Measurements from ENCODE around the gene CCNJL.

Gene CCNJL

DNA sequence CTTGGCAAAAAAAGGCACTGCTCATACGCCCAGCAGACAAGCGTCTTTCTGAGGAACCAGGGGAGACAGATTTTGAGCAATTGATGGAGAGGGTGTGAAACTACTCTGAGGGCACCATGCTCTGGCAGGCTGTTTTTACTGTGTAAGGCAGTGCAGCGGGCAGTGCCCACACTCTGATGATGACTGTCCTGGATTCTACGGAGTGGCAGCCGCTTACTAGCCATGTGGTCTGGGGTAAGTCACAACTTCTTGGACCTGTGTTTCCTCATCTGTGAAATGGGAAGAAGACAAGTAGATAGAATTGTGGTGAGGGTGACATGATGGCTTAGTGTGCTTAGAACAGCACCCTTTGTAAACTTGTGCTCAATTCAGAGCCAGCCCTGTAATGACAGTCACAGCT is 44.2 kb downstream of the CCNJL start:
- no peak overlapping the region for H3K4me2 ChIP-seq (ENCODE audit: low read length)
- peaks cover 33 to 42% of the 10 kb centered on the region in 2 experiments for H3K4me1 ChIP-seq (ENCODE audit: control insufficient read depth in 1 of 2, insufficient read depth in 2 of 2, low read length in 2 of 2)
- H2BK12ac ChIP-seq (ENCODE audit: low read length) = peak overlapping the region; percentile 37
- H4K8ac ChIP-seq (ENCODE audit: low read depth, low read length) = no peak overlapping the region
- peaks cover 4% of the 10 kb centered on the region for H3K79me2 ChIP-seq (ENCODE audit: control insufficient read depth, insufficient read depth, low read length, poor library complexity)
- no peak overlapping the region for H2AFZ ChIP-seq (ENCODE audit: insufficient read depth, low read length, poor library complexity)
- H3K36me3 ChIP-seq (ENCODE audit: control insufficient read depth in 1 of 2, insufficient read depth in 2 of 2, low read length in 2 of 2) = peaks cover 7 to 10% of the 10 kb centered on the region in 2 experiments
- WGBS (ENCODE audit: extremely low coverage, insufficient coverage, insufficient read length) = no CpG with 5 or more reads among the region's 5 CpGs
- no peak overlapping the region for H3K23ac ChIP-seq (ENCODE audit: low read length)
- no peak overlapping the region for H2BK120ac ChIP-seq (ENCODE audit: insufficient read depth, low read length, poor library complexity)
- no peak overlapping the region for H4K12ac ChIP-seq (ENCODE audit: low read depth, low read length)
- H2BK5ac ChIP-seq (ENCODE audit: low read depth, low read length, poor library complexity) = no peak overlapping the region
- no peak overlapping the region for H3K18ac ChIP-seq (ENCODE audit: low read length)
- H3K4ac ChIP-seq (ENCODE audit: low read depth, low read length) = no peak overlapping the region
- H2AK5ac ChIP-seq (ENCODE audit: low read length) = no peak overlapping the region
- DNase-seq = no peak
- no peak overlapping the region for H4K91ac ChIP-seq (ENCODE audit: low read depth, low read length)
- H3K79me1 ChIP-seq (ENCODE audit: low read length) = peaks cover 27% of the 10 kb centered on the region
- H3K9ac ChIP-seq (ENCODE audit: low read length) = no peak overlapping the region
- H3K27ac ChIP-seq (ENCODE audit: low read depth, low read length) = no peak overlapping the region
- H3K14ac ChIP-seq (ENCODE audit: low read length) = no peak overlapping the region
- H3K4me3 ChIP-seq (ENCODE audit: low read depth, low read length) = no peak overlapping the region
- H3K9me3 ChIP-seq (ENCODE audit: insufficient read depth, low read depth, low read length) = peaks cover 5% of the 10 kb centered on the region
- H3K27me3 ChIP-seq (ENCODE audit: insufficient read depth, low read length) = no peaks in the 10 kb centered on the region

DNA sequence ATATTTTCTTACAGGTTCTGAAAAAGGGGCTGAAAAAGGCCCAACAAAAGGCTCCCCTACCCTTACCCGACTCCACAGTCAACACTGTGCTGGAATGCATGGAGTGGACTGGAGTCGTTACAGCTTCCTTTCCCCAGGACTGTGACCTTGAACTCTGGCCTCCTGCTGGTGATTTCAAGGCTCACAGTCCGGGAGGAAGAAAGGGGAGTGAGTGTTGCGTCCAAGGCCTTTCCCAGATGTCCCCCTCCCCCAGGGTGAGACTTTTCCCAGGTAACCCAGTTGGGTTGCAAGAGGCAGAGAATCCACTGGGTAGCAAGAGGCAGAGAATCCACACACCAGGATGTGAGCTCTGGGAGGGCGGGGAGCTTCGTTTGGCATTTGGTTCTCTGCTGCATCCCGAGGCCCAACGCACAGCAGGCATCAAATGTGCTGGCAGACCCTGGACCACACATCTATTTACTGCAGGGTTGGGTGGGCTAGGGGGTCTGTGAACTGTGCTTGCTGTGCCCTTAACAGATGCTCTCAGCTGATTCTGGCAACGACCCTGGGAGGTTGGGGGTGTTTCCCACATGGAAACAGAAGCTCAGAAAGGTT is 45.5 kb downstream of the CCNJL start:
- no peak for DNase-seq
- no peak overlapping the region for H4K91ac ChIP-seq (ENCODE audit: low read depth, low read length)
- H2BK120ac ChIP-seq (ENCODE audit: insufficient read depth, low read length, poor library complexity) = no peak overlapping the region
- H3K79me1 ChIP-seq (ENCODE audit: low read length) = peaks cover 20% of the 10 kb centered on the region
- no peak overlapping the region for H4K12ac ChIP-seq (ENCODE audit: low read depth, low read length)
- no peak overlapping the region for H3K14ac ChIP-seq (ENCODE audit: low read length)
- H2AK5ac ChIP-seq (ENCODE audit: low read length) = no peak overlapping the region
- peaks cover 6% of the 10 kb centered on the region for H3K79me2 ChIP-seq (ENCODE audit: control insufficient read depth, insufficient read depth, low read length, poor library complexity)
- no peak overlapping the region for H2BK5ac ChIP-seq (ENCODE audit: low read depth, low read length, poor library complexity)
- H3K4me1 ChIP-seq (ENCODE audit: control insufficient read depth in 1 of 2, insufficient read depth in 2 of 2, low read length in 2 of 2) = peaks cover 36 to 43% of the 10 kb centered on the region in 2 experiments
- H3K18ac ChIP-seq (ENCODE audit: low read length) = no peak overlapping the region
- H3K9ac ChIP-seq (ENCODE audit: low read length) = no peak overlapping the region
- no peak overlapping the region for H3K4me2 ChIP-seq (ENCODE audit: low read length)
- H3K4me3 ChIP-seq (ENCODE audit: low read depth, low read length) = no peak overlapping the region
- WGBS (ENCODE audit: extremely low coverage, insufficient coverage, insufficient read length) = no CpG with 5 or more reads among the region's 9 CpGs
- no peak overlapping the region for H3K4ac ChIP-seq (ENCODE audit: low read depth, low read length)
- peak overlapping the region; percentile 35 for H2BK12ac ChIP-seq (ENCODE audit: low read length)
- H4K8ac ChIP-seq (ENCODE audit: low read depth, low read length) = no peak overlapping the region
- H3K27ac ChIP-seq (ENCODE audit: low read depth, low read length) = no peak overlapping the region
- H3K36me3 ChIP-seq (ENCODE audit: control insufficient read depth in 1 of 2, insufficient read depth in 2 of 2, low read length in 2 of 2) = peaks cover 7 to 10% of the 10 kb centered on the region in 2 experiments
- no peak overlapping the region for H2AFZ ChIP-seq (ENCODE audit: insufficient read depth, low read length, poor library complexity)
- no peaks in the 10 kb centered on the region for H3K27me3 ChIP-seq (ENCODE audit: insufficient read depth, low read length)
- H3K23ac ChIP-seq (ENCODE audit: low read length) = no peak overlapping the region
- H3K9me3 ChIP-seq (ENCODE audit: insufficient read depth, low read depth, low read length) = peaks cover 5% of the 10 kb centered on the region

DNA sequence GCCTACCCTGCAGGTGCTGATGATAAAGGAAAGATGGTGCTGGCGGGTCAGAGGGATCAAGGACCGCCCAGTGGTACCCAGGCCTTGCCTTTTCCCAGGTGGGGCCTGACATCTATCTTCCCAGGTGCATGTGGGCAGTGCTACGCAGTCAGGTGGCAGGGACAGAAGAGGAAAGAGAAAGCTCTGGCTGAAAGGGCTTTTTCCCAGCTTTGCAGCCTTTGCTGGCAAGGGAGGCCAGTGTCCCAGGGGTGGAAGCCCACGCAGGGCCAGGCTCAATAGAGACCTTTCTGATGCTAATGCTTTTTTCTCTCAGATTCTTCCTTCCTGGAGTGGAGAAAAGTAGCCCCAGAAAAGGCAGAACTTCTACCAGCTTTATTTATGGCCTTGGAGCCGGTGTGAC is 46.3 kb downstream of the CCNJL start:
- Histone ChIP-seq H3K27me3 (ENCODE audit: insufficient read depth, low read length) (no peaks in the 10 kb centered on the region), H2BK5ac (ENCODE audit: low read depth, low read length, poor library complexity) (no peak overlapping the region), H3K4me2 (ENCODE audit: low read length) (no peak overlapping the region), H3K9me3 (ENCODE audit: insufficient read depth, low read depth, low read length) (peaks cover 5% of the 10 kb centered on the region), H3K4ac (ENCODE audit: low read depth, low read length) (no peak overlapping the region), H2AK5ac (ENCODE audit: low read length) (no peak overlapping the region), H3K36me3 (ENCODE audit: control insufficient read depth in 1 of 2, insufficient read depth in 2 of 2, low read length in 2 of 2) (peaks cover 7 to 10% of the 10 kb centered on the region in 2 experiments), H3K23ac (ENCODE audit: low read length) (no peak overlapping the region), H4K12ac (ENCODE audit: low read depth, low read length) (no peak overlapping the region), H3K9ac (ENCODE audit: low read length) (no peak overlapping the region), H3K4me3 (ENCODE audit: low read depth, low read length) (no peak overlapping the region), H3K27ac (ENCODE audit: low read depth, low read length) (no peak overlapping the region), H2AFZ (ENCODE audit: insufficient read depth, low read length, poor library complexity) (no peak overlapping the region), H4K91ac (ENCODE audit: low read depth, low read length) (no peak overlapping the region), H3K18ac (ENCODE audit: low read length) (no peak overlapping the region), H4K8ac (ENCODE audit: low read depth, low read length) (no peak overlapping the region), H3K79me1 (ENCODE audit: low read length) (peaks cover 14% of the 10 kb centered on the region), H2BK120ac (ENCODE audit: insufficient read depth, low read length, poor library complexity) (no peak overlapping the region), H3K79me2 (ENCODE audit: control insufficient read depth, insufficient read depth, low read length, poor library complexity) (peaks cover 4% of the 10 kb centered on the region), H3K4me1 (ENCODE audit: control insufficient read depth in 1 of 2, insufficient read depth in 2 of 2, low read length in 2 of 2) (peaks cover 36 to 42% of the 10 kb centered on the region in 2 experiments), H3K14ac (ENCODE audit: low read length) (no peak overlapping the region), H2BK12ac (ENCODE audit: low read length) (no peak overlapping the region)
- WGBS (ENCODE audit: extremely low coverage, insufficient coverage, insufficient read length) = no CpG with 5 or more reads among the region's 5 CpGs
- no peak for DNase-seq

DNA sequence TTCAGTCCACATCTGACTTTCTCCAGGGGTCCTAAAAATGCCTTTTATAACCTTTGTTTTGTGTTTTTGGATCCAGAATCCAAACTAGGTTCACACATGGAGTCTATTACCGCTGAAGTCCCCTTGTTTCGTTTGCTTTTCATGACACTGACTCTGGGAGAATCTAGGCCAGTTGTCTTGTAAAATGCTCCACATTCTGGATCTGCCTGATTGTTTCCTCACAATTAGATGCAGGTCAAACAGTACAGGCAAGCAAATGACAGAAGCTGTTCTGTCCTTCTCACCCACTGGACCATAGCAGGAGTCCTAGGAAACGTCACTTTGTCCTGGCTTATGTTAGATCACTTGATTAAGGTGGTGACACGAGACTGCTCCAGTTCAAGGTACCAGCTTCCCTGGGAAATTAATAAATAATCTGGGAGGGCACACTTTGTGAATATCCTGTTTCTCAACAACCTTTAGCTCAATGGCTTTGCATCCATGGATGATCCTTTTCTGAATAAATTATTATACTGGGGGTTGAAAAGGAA is 49.0 kb downstream of the CCNJL start:
- Histone ChIP-seq H2AK5ac (ENCODE audit: low read length) (no peak overlapping the region), H3K4me2 (ENCODE audit: low read length) (no peak overlapping the region), H3K79me1 (ENCODE audit: low read length) (peaks cover 8% of the 10 kb centered on the region), H3K9ac (ENCODE audit: low read length) (no peak overlapping the region), H3K4ac (ENCODE audit: low read depth, low read length) (no peak overlapping the region), H3K14ac (ENCODE audit: low read length) (no peak overlapping the region), H4K8ac (ENCODE audit: low read depth, low read length) (no peak overlapping the region), H3K4me1 (ENCODE audit: control insufficient read depth in 1 of 2, insufficient read depth in 2 of 2, low read length in 2 of 2) (peaks cover 30 to 42% of the 10 kb centered on the region in 2 experiments), H4K91ac (ENCODE audit: low read depth, low read length) (no peak overlapping the region), H3K18ac (ENCODE audit: low read length) (no peak overlapping the region), H3K23ac (ENCODE audit: low read length) (no peak overlapping the region), H3K36me3 (ENCODE audit: control insufficient read depth in 1 of 2, insufficient read depth in 2 of 2, low read length in 2 of 2) (peaks cover 7 to 9% of the 10 kb centered on the region in 2 experiments), H2BK120ac (ENCODE audit: insufficient read depth, low read length, poor library complexity) (no peak overlapping the region), H2BK12ac (ENCODE audit: low read length) (no peak overlapping the region), H3K4me3 (ENCODE audit: low read depth, low read length) (no peak overlapping the region), H2BK5ac (ENCODE audit: low read depth, low read length, poor library complexity) (no peak overlapping the region), H4K12ac (ENCODE audit: low read depth, low read length) (no peak overlapping the region), H3K9me3 (ENCODE audit: insufficient read depth, low read depth, low read length) (peaks cover 5% of the 10 kb centered on the region), H3K27ac (ENCODE audit: low read depth, low read length) (no peak overlapping the region), H3K79me2 (ENCODE audit: control insufficient read depth, insufficient read depth, low read length, poor library complexity) (peaks cover 2% of the 10 kb centered on the region), H2AFZ (ENCODE audit: insufficient read depth, low read length, poor library complexity) (no peak overlapping the region), H3K27me3 (ENCODE audit: insufficient read depth, low read length) (no peaks in the 10 kb centered on the region)
- no peak for DNase-seq
- no CpG with 5 or more reads among the region's 4 CpGs for WGBS (ENCODE audit: extremely low coverage, insufficient coverage, insufficient read length)
